H9 (cell line): ENCODE results near the gene PAPOLG. TPM values are rescaled to one million over a fixed set of nuclear protein-coding genes. Genes with fewer than 3 reads are reported as not detected.

ENCODE experiments used
- DNase-seq: peaks from one replicate; pipeline ENCODE4 v3.0.0-alpha.2; 2017
- H2AFZ ChIP-seq: one replicate; pipeline ENCODE4 v1.6.1; 2013; ENCODE audit warnings: mild to moderate bottlenecking, low read length, control low read depth, moderate library complexity
- H2AK5ac ChIP-seq: 2 replicates; pipeline ENCODE4 v1.6.1; 2013; ENCODE audit warnings: low read length, control low read depth, mixed read lengths; ENCODE audit not compliant: insufficient read length
- H2BK120ac ChIP-seq: one replicate; pipeline ENCODE4 v1.6.1; 2013; ENCODE audit warnings: low read depth, mild to moderate bottlenecking, low read length, control low read depth, inconsistent platforms; ENCODE audit not compliant: poor library complexity, severe bottlenecking
- H2BK12ac ChIP-seq: 2 replicates; pipeline ENCODE4 v1.6.1; 2013; ENCODE audit warnings: low read length, control low read depth, mixed read lengths, low read depth; ENCODE audit not compliant: insufficient read length
- H2BK15ac ChIP-seq: 2 replicates; pipeline ENCODE4 v1.6.1; 2013; ENCODE audit warnings: low read depth, low read length, control low read depth
- H2BK20ac ChIP-seq: one replicate; pipeline ENCODE4 v1.6.1; 2013; ENCODE audit warnings: low read depth, mild to moderate bottlenecking, low read length, control low read depth, inconsistent platforms; ENCODE audit not compliant: poor library complexity, severe bottlenecking
- H2BK5ac ChIP-seq: 2 replicates; pipeline ENCODE4 v1.6.1; 2013; ENCODE audit warnings: low read length, control low read depth, mixed read lengths; ENCODE audit not compliant: insufficient read length
- H3K14ac ChIP-seq: 2 replicates; pipeline ENCODE4 v1.6.1; 2013; ENCODE audit warnings: low read length, control low read depth; ENCODE audit not compliant: insufficient read depth
- H3K18ac ChIP-seq: 2 replicates; pipeline ENCODE4 v1.6.1; 2013; ENCODE audit warnings: low read depth, mild to moderate bottlenecking, mixed read lengths, low read length, control low read depth; ENCODE audit not compliant: insufficient read length
- H3K23ac ChIP-seq: 2 replicates; pipeline ENCODE4 v1.6.1; 2013; ENCODE audit warnings: low read length, control low read depth, mixed read lengths, low read depth; ENCODE audit not compliant: insufficient read length
- H3K23me2 ChIP-seq: 2 replicates; pipeline ENCODE4 v1.6.1; 2013; ENCODE audit warnings: low read depth, mild to moderate bottlenecking, mixed read lengths, low read length, control low read depth; ENCODE audit not compliant: insufficient read length, poor library complexity, severe bottlenecking
- H3K27ac ChIP-seq: 2 replicates; pipeline ENCODE4 v1.5.1; 2013; ENCODE audit warnings: low read length, control low read depth, mixed read lengths, low read depth; ENCODE audit not compliant: insufficient read length
- H3K27me3 ChIP-seq: 2 replicates; pipeline ENCODE4 v1.6.1; 2013; ENCODE audit warnings: low read length, control low read depth, inconsistent platforms; ENCODE audit not compliant: insufficient read depth
- H3K4ac ChIP-seq: 2 replicates; pipeline ENCODE4 v1.6.1; 2013; ENCODE audit warnings: low read depth, mild to moderate bottlenecking, control low read depth, inconsistent platforms, low read length, moderate library complexity
- H3K4me1 ChIP-seq: 2 replicates; pipeline ENCODE4 v1.6.1; 2013; ENCODE audit warnings: low read length, control low read depth, inconsistent platforms; ENCODE audit not compliant: insufficient read depth
- H3K4me2 ChIP-seq: 2 replicates; pipeline ENCODE4 v1.6.1; 2013; ENCODE audit warnings: low read length, control low read depth, mixed read lengths; ENCODE audit not compliant: insufficient read length, insufficient read depth
- H3K56ac ChIP-seq: 2 replicates; pipeline ENCODE4 v1.6.1; 2013; ENCODE audit warnings: low read depth, mild to moderate bottlenecking, mixed read lengths, low read length, control low read depth; ENCODE audit not compliant: insufficient read length
- H3K79me1 ChIP-seq: 2 replicates; pipeline ENCODE4 v1.6.1; 2013; ENCODE audit warnings: low read depth, mild to moderate bottlenecking, moderate library complexity, low read length, control low read depth, inconsistent platforms; ENCODE audit not compliant: insufficient read depth, poor library complexity, severe bottlenecking
- H3K79me2 ChIP-seq: 2 replicates; pipeline ENCODE4 v1.6.1; 2013; ENCODE audit warnings: low read length, control low read depth, inconsistent platforms; ENCODE audit not compliant: insufficient read depth
- H3K9ac ChIP-seq: 2 replicates; pipeline ENCODE4 v1.6.1; 2013; ENCODE audit warnings: low read length, control low read depth, mixed read lengths; ENCODE audit not compliant: insufficient read length; ENCODE audit errors: extremely low read depth
- H3K9me3 ChIP-seq: one replicate; pipeline ENCODE4 v1.6.1; 2013; ENCODE audit warnings: low read depth, low read length, inconsistent platforms; ENCODE audit not compliant: control insufficient read depth
- H3T11ph ChIP-seq: one replicate; pipeline ENCODE4 v1.6.1; 2013; ENCODE audit warnings: mild to moderate bottlenecking, low read length, control low read depth, inconsistent platforms
- H4K20me1 ChIP-seq: one replicate; pipeline ENCODE4 v1.6.1; 2013; ENCODE audit not compliant: control insufficient read depth, insufficient read length, insufficient read depth
- H4K5ac ChIP-seq: 2 replicates; pipeline ENCODE4 v1.6.1; 2013; ENCODE audit warnings: low read depth, mild to moderate bottlenecking, mixed read lengths, low read length, control low read depth; ENCODE audit not compliant: insufficient read length
- H4K8ac ChIP-seq: replicated peaks from 2 replicates; pipeline ENCODE4 v1.6.1; 2013; ENCODE audit warnings: low read length, control low read depth, mixed read lengths, low read depth; ENCODE audit not compliant: insufficient read length
- H4K91ac ChIP-seq: 2 replicates; pipeline ENCODE4 v1.6.1; 2013; ENCODE audit warnings: low read depth, mild to moderate bottlenecking, moderate library complexity, mixed read lengths, low read length, control low read depth; ENCODE audit not compliant: insufficient read length
- H3K27ac Mint-ChIP-seq, 3 experiments: 2 replicates in 2 of 3; 3 replicates in 1 of 3; pipeline ENCODE4 v1.8.0; 2020 to 2021; ENCODE audit warnings: mixed read lengths in 3 of 3, mild to moderate bottlenecking in 1 of 3, moderate library complexity in 1 of 3
- H3K27me3 Mint-ChIP-seq: 2 replicates; pipeline ENCODE4 v1.8.0; 2021; ENCODE audit warnings: low read depth, mild to moderate bottlenecking, moderate library complexity, mixed read lengths
- H3K36me3 Mint-ChIP-seq, 3 experiments: 2 replicates in 2 of 3; 3 replicates in 1 of 3; pipeline ENCODE4 v1.8.0; 2020 to 2021; ENCODE audit warnings: low read depth in 3 of 3, mixed read lengths in 3 of 3; ENCODE audit not compliant: insufficient read depth in 1 of 3
- H3K4me1 Mint-ChIP-seq, 2 experiments: 2 replicates each; pipeline ENCODE4 v1.8.0; 2020; ENCODE audit warnings: mixed read lengths in 2 of 2
- H3K4me3 Mint-ChIP-seq, 2 experiments: 2 replicates in 1 of 2; 3 replicates in 1 of 2; pipeline ENCODE4 v1.8.0; 2020 to 2021; ENCODE audit warnings: mild to moderate bottlenecking in 2 of 2, mixed read lengths in 2 of 2, moderate library complexity in 1 of 2
- H3K9me3 Mint-ChIP-seq, 2 experiments: 2 replicates in 1 of 2; 3 replicates in 1 of 2; pipeline ENCODE4 v1.8.0; 2020; ENCODE audit warnings: mild to moderate bottlenecking in 2 of 2, mixed read lengths in 2 of 2, moderate library complexity in 1 of 2
- WGBS: extraction: QIAGEN DNeasy Blood & Tissue Kit; methylation state at CpG from one replicate; pipeline ENCODE4 v1.1.7; 2013; ENCODE audit warnings: missing lambda C conversion rate, low lambda C conversion rate, mixed read lengths; ENCODE audit not compliant: insufficient read length; ENCODE audit errors: extremely low coverage; 5-methylcytosine and 5-hydroxymethylcytosine counted together
- total RNA-seq: library from RNA; stranded (reverse); gene quantifications from 2 replicates; pipeline ENCODE4 v1.2.1, GENCODE V29; 2021
- TF ChIP-seq, protein P1 (sequence below): fragments of 200-600 bp; sonication (generic); conservative IDR thresholded peaks from 3 replicates; pipeline ENCODE4 v1.8.0; 2021; ENCODE audit warnings: antibody characterized with exemption, mild to moderate bottlenecking

Gene PAPOLG
- total RNA-seq, 1 experiment from 2014 or later: 19.2 TPM

GRCh38 chr2:60778352-60778751 is 22.3 kb downstream of the PAPOLG start:
- no peak overlapping the region for H3K27ac ChIP-seq
- TF ChIP-seq, protein P1, sequence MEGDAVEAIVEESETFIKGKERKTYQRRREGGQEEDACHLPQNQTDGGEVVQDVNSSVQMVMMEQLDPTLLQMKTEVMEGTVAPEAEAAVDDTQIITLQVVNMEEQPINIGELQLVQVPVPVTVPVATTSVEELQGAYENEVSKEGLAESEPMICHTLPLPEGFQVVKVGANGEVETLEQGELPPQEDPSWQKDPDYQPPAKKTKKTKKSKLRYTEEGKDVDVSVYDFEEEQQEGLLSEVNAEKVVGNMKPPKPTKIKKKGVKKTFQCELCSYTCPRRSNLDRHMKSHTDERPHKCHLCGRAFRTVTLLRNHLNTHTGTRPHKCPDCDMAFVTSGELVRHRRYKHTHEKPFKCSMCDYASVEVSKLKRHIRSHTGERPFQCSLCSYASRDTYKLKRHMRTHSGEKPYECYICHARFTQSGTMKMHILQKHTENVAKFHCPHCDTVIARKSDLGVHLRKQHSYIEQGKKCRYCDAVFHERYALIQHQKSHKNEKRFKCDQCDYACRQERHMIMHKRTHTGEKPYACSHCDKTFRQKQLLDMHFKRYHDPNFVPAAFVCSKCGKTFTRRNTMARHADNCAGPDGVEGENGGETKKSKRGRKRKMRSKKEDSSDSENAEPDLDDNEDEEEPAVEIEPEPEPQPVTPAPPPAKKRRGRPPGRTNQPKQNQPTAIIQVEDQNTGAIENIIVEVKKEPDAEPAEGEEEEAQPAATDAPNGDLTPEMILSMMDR: no peak
- H2AK5ac ChIP-seq: no peak overlapping the region
- H3K23ac ChIP-seq: no peak overlapping the region
- H2BK15ac ChIP-seq: no peak overlapping the region
- no peak overlapping the region for H3K18ac ChIP-seq
- H3K79me2 ChIP-seq: no peaks in the 10 kb centered on the region
- Mint-ChIP-seq H3K9me3 (no peaks in the 10 kb centered on the region), H3K4me1 (no peaks in the 10 kb centered on the region), H3K36me3 (peaks cover 20 to 79% (median 73%) of the 10 kb centered on the region in 3 experiments; a peak in 6 of 7 replicates), H3K27ac (no peak overlapping the region), H3K27me3 (no peaks in the 10 kb centered on the region), H3K4me3 (no peak overlapping the region)
- no peak overlapping the region for H2BK5ac ChIP-seq
- H3K23me2 ChIP-seq: no peaks in the 10 kb centered on the region
- no peaks in the 10 kb centered on the region for H3K9me3 ChIP-seq
- no peak overlapping the region for H4K8ac ChIP-seq
- no peak overlapping the region for H3K4me2 ChIP-seq
- H4K5ac ChIP-seq: no peak overlapping the region
- H3T11ph ChIP-seq: no peak overlapping the region
- H4K20me1 ChIP-seq: no peaks in the 10 kb centered on the region
- H3K27me3 ChIP-seq: no peaks in the 10 kb centered on the region
- DNase-seq: no peak
- H2BK12ac ChIP-seq: no peak overlapping the region
- no peak overlapping the region for H3K4ac ChIP-seq
- no peak overlapping the region for H2AFZ ChIP-seq
- H3K14ac ChIP-seq: no peak overlapping the region
- no peak overlapping the region for H2BK120ac ChIP-seq
- H2BK20ac ChIP-seq: no peak overlapping the region
- no peak overlapping the region for H3K56ac ChIP-seq
- H4K91ac ChIP-seq: no peak overlapping the region
- no CpG with 5 or more reads among the region's 3 CpGs for WGBS
- H3K79me1 ChIP-seq: no peaks in the 10 kb centered on the region
- H3K4me1 ChIP-seq: no peaks in the 10 kb centered on the region
- H3K9ac ChIP-seq: no peak overlapping the region
